ENCODE measurements around the gene SYPL1.

GRCh38 chr7:106057962-106058927 is 53.9 kb downstream of the SYPL1 start:
- TF ChIP-seq ELF4 (IDR thresholded peaks at IDR 0.05) (no peak), TARDBP (IDR thresholded peaks at IDR 0.05) (no peak), LEF1 (IDR thresholded peaks at IDR 0.05; ENCODE audit: borderline replicate concordance) (no peak), FOXM1 (IDR thresholded peaks at IDR 0.05; ENCODE audit: borderline replicate concordance) (no peak), NFRKB (IDR thresholded peaks at IDR 0.05) (no peak), FOXK2 (IDR thresholded peaks at IDR 0.05) (no peak), PKNOX1 (IDR thresholded peaks at IDR 0.05) (no peak), SP1 (IDR thresholded peaks at IDR 0.05) (no peak), ARNT (IDR thresholded peaks at IDR 0.05) (no peak), ZNF384 (IDR thresholded peaks at IDR 0.05) (no peak)

All from HEK293T (cell line).